Erythroblast (primary cell): ENCODE results near the gene HOXC10.

Experiments
- DNase-seq, 2 experiments: peaks; one replicate each; lab custom pipeline; 2025; lab: John Stamatoyannopoulos, UW
- GATA1 ChIP-seq: IDR thresholded peaks from 2 replicates; pipeline ENCODE4 v1.6.1; 2011; ENCODE audit warnings: low read depth, mild to moderate bottlenecking, control low read depth, low read length, moderate library complexity
- POLR2A ChIP-seq: IDR thresholded peaks from 2 replicates; pipeline ENCODE4 v1.6.1; 2011; ENCODE audit warnings: mild to moderate bottlenecking, low read length

Gene HOXC10

DNA sequence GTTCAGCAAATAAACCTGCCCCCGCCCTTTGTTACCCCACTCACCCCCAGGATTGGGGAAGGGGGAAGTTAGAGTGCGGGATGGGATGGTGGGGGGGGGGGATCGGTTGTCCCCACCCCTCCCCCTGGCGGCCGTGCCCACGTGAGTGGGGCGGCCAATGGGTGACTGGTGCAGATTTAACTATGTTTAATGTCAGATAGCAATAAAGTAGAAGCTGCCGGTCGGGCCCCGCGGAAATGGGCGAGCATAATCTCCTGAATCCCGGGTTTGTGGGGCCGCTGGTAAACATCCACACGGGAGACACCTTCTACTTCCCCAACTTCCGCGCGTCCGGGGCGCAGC, 30.3 kb upstream of the HOXC10 start, which contains the start of gene HOXC12:
Gene HOXC12, plus strand, starts transcription at position 210 of the 342 bp plus-strand sequence. Its CDS starts 27 bp downstream, at position 237.
- TF ChIP-seq POLR2A, result no peak
- no peak for TF ChIP-seq GATA1
- no peak for DNase-seq

- no peak for TF ChIP-seq POLR2A
- no peak for TF ChIP-seq GATA1
- no peak for DNase-seq
Observed at GRCh38 chr12:53955036-53955775, 29.7 kb upstream of the HOXC10 start.

DNA sequence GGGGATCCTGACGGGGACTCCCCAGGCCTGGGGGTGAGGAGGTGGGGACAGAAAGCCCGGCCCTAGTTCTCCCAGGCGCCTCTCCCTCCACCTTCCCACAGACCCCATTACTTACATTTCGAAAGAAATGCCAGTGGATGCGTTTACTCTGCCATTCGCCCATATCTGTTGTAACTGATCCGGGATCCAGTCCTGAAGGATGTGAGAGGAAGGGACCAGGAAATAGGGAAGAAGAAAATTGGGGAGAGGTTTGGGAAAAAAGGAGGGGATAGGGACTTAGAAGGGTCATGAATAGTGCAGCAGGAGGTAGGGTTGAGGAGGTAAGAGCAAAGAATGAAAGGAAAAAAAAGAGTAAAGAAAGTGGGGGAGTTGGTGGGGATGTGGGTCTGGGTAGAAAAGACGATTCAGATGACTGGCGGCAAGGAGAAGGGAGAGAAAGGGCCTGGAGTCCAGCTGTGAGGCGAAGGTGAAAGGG, 29.1 kb upstream of the HOXC10 start:
- no peak for DNase-seq
- no peak for TF ChIP-seq GATA1
- TF ChIP-seq POLR2A, result no peak

GRCh38 chr12:53956251-53956887, 28.6 kb upstream of the HOXC10 start:
- TF ChIP-seq GATA1 (no peak), POLR2A (no peak)
- DNase-seq, result no peak

DNA sequence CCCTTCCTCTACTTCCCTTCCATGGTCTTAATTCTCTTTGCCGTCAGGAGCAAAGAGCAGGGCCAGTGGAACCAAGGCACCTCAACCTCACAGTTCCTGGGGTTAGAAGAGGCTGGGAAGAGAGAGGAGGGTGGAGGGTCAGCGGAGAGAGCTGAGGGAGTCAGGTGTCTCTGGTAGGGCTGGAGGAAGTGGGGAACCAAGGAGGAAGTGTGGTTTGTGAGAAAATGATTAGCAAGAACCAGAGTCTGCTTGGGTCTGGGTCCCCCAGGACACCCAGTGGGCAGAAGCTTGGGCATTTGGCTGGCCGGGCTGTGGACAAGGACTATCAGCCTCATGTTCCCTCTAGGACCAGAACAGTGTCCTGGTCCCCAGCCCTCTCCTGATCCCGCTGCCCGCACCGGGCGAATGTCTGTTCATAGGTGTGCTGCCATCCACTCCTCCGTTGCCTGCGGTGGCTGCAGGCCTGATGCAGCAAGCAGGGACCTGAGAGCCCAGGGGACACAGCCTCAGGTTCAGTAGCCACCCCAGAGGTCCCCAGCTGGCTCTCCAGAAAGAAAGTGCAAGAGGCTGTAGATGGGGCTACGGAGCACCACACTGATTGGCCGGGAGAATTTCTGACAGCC, 27.9 kb upstream of the HOXC10 start:
- TF ChIP-seq POLR2A (no peak), GATA1 (no peak)
- DNase-seq, result no peak

DNA sequence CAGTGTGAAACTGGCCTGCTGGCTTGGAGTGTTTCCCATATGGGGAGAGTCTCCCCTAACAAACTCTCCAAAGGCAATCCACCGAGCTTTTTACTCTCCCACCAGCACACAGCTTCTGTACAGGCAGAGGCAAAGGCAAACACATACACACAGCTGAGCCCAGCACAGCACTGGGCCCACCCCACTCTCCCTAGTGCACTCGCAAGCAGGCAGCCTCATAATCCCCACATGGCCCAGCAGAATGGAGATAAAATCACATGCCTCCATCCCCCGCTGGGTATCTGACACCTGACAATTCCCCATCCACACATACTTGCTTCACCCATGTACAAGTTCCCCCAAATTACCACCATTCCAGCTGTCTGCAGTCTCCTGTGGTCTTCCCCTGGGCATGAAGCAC, 26.8 kb upstream of the HOXC10 start:
- DNase-seq, result no peak
- TF ChIP-seq POLR2A (no peak), GATA1 (no peak)

DNA sequence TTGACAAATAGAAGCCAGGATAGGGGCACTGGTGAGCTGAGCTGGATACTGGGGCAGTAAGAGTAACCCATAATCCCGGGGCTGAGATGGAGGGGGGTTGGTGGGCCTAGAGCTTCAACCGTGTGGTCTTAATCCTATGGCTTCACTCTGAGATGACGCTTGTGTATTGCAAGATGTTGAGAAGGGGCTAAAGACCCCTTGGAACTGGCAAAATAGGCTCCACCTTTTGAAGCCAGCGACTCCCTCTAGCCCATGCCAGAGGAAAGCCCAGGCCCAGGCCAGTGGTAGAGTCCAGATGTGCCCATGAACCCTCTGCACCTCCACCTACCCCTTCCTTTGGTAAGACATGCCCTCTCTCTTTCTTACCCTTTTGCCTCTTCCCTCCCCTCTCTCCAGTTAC, 25.6 kb upstream of the HOXC10 start:
- TF ChIP-seq GATA1 (no peak), POLR2A (no peak)
- no peak for DNase-seq

DNA sequence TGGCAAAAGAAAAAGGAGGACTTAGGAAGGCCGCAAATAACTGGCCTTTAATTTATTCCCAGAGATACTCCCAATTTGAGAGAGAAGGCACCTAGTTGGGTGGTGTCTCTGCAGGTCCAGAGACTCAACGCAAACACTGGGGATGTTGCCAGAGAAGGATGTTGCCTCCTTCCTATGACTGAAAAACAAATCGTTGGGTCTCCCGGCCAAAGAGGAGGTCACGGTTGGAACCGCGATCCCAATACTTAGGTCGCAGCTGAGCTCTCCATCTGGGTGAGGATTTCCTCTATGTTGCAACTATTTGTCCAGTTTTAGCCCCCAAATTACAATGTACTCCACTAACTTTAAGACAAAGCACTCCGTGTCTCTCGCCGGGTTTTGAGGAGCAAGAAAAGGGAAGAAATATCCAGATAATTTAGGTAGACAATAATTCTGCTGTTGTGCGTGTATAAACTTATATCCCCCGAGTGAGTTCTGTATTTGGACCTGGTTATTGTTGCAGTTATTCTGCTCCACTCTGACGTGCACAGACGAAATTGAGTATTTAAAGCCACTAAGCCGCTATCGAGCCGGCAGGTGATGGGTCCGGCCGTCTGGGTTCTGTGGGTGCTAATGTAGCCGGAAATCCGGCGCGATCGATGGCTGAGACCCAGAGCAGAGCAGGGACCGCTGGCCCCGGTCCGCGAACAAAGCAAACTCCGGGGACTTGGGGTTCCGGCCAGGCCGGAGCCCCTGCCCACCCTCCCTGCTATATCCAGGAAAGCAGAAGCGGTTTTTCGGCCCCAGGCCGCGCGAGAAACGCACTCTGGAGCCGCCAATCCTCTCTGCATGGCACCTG, 24.5 kb upstream of the HOXC10 start:
- no peak for TF ChIP-seq GATA1
- DNase-seq, result no peak

DNA sequence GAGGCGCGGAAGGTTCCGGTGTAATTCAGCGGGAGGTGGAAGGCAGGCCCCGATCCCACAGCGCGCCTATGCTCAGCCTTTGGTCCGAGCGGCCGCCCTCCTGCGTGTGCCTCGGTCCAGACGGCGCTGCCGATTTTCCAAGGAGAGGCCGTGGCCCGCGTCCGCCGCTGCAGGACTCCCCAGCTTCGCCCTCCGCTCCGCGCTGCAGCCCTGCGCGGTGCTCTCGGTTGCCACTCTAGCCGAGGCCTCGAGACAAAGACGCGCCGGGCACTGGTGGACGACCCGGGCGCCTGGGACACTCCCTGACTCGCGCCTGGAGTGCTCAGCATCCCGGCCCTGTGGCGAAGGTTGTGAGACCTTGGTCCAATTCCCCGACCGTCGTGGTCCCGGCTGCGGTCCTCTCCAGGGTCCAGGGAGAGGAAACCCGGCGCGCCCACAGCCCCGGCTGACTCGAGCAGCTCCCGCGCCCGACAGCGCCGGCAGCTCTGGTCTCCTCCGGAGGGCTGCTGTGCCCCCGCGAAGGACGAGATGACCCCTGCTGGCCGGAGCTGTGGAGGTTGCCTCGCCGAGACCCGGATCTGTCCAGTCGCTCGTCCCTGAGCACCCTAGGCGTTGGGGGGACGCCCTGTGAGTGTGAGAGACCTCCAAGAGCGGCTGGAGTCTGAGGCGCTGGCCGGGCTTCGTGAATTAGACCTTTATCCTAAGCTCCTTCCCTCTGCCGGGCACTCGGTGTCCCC, 23.8 kb upstream of the HOXC10 start:
- DNase-seq, result no peak
- TF ChIP-seq GATA1, result no peak
- no peak for TF ChIP-seq POLR2A

DNA sequence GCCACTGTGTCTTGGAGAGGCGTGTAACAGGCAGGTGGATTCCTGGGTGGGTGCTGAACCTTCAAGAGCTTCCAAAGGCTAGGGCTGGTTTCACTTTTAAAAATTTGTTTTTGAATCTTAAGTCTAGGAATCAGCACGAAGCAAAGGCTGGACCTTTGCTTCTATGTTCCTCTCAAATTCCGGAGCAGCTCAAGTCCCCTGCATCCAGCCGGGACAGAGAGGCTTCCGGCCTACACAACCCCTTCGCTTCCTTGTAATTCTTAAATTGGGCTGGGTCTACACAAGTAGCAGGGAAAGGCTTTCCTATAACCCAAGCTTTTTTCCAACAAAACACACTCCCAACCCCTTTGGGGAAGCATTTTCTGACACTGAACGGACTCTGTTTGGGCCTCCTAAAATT, 21.9 kb upstream of the HOXC10 start:
- TF ChIP-seq GATA1, result no peak
- TF ChIP-seq POLR2A, result no peak
- DNase-seq, result no peak

GRCh38 chr12:53963434-53964314, 21.3 kb upstream of the HOXC10 start:
- DNase-seq, result no peak
- no peak for TF ChIP-seq POLR2A
- no peak for TF ChIP-seq GATA1

GRCh38 chr12:53964315-53964713, 20.6 kb upstream of the HOXC10 start:
- no peak for DNase-seq
- no peak for TF ChIP-seq GATA1
- TF ChIP-seq POLR2A, result no peak
